Measurements from ENCODE around the gene ABCB11. TPM values are rescaled to one million over a fixed set of nuclear protein-coding genes. Genes with fewer than 3 reads are reported as not detected.

ABCB11 gene
- total RNA-seq, 1 donor from 2014 or later, result not detected

DNA sequence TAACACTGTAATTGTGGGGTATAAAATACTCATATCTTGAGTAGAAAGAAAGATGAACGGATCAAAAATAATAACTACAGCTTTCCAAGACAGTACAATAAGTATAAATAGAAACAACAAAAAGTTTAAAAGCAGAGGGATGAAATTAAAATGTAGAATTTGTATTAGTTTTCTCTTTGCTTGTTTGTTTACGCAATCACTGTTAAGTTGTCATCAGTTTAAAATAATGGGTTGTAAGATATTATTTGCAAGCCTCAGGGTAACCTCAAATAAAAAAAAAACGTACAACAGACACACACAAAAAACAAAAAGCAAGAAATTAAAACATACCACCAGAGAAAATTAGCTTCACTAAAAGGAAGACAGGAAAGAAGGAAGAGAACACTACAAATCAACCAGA is 18.0 kb upstream of the ABCB11 start:
- intact Hi-C loops (cut with DNase I), result no loop called here
- TF ChIP-seq POLR2A (IDR thresholded peaks at IDR 0.05) (no peak), CTCF (IDR thresholded peaks at IDR 0.05) (no peak), POLR2AphosphoS5 (IDR thresholded peaks at IDR 0.05; ENCODE audit: insufficient read depth in 1 of 2, low read depth in 1 of 2) (no peak)
- Histone ChIP-seq H3K36me3 (no peaks in the 10 kb centered on the region), H3K9me3 (no peaks in the 10 kb centered on the region), H3K4me1 (no peaks in the 10 kb centered on the region), H3K27me3 (no peaks in the 10 kb centered on the region), H3K27ac (no peak overlapping the region), H3K4me3 (no peak overlapping the region)
- DNase-seq (ENCODE audit: extremely low spot score in 2 of 2), result no peak

GRCh38 chr2:169047256-169048250 is 16.4 kb upstream of the ABCB11 start:
- H3K4me3 ChIP-seq, result no peak overlapping the region
- H3K4me1 ChIP-seq, result no peaks in the 10 kb centered on the region
- intact Hi-C loops (cut with DNase I), result no loop called here
- H3K9me3 ChIP-seq, result no peaks in the 10 kb centered on the region
- no peak overlapping the region for H3K27ac ChIP-seq
- TF ChIP-seq POLR2AphosphoS5 (IDR thresholded peaks at IDR 0.05; ENCODE audit: insufficient read depth in 1 of 2, low read depth in 1 of 2) (no peak), CTCF (IDR thresholded peaks at IDR 0.05) (no peak), POLR2A (IDR thresholded peaks at IDR 0.05) (no peak)
- no peaks in the 10 kb centered on the region for H3K27me3 ChIP-seq
- no peak for DNase-seq (ENCODE audit: extremely low spot score in 2 of 2)
- no peaks in the 10 kb centered on the region for H3K36me3 ChIP-seq

DNA sequence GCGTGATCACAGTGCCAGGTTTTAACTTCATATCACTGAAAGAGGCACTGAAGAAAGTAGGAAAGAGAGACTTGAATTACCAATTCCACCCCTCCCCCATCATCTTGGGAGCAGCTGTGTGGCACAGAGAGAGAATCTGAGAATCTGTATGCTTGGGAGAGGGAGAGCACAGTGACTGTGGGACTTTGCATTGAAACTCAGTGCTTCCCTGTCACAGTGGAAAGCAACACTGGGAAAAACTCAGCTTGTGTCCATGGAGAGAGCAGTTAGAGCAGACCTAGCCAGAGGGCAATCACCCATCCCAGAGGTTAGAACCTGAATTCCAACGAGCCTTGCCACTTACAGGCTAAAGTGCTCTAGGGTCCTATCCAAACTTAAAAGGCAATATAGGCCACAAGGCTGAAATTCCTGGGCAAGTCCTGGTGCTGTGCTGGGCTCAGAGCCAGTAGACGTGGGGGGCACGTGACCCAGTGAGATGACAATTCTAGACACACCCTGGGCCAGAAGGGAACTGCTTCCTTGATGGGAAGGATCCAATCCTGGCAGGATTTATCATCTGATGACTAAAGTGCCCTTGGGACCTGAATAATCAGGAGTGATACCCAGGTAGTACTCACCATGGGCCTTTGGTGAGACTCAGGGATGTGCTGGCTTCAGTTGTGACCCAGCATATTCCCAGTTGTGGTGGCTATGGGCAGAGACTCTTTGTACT is 15.5 kb upstream of the ABCB11 start:
- TF ChIP-seq POLR2A (IDR thresholded peaks at IDR 0.05), result no peak
- no peaks in the 10 kb centered on the region for H3K36me3 ChIP-seq
- intact Hi-C loops (cut with DNase I), result no loop called here
- no peaks in the 10 kb centered on the region for H3K27me3 ChIP-seq
- H3K27ac ChIP-seq, result no peak overlapping the region
- H3K4me1 ChIP-seq, result no peaks in the 10 kb centered on the region
- no peaks in the 10 kb centered on the region for H3K9me3 ChIP-seq
- no peak overlapping the region for H3K4me3 ChIP-seq
- DNase-seq (ENCODE audit: extremely low spot score in 2 of 2), result no peak

DNA sequence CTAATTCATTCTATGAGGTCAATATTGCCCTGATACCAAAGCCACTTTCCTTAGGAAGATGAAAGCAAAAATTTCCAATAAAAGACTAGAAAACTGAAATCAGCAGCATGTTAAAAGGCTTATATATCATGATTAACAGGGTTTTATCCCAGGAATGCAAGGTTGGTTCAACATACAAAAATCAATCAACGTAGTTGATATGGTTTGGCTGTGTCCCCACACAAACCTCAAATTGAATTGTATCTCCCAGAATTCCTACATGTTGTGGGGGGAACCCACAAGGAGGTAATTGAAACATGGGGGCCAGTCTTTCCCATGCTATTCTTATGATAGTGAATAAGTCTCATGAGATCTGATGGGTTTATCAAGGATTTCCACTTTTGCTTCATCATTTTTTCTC is 11.7 kb upstream of the ABCB11 start:
- H3K9me3 ChIP-seq, result no peaks in the 10 kb centered on the region
- intact Hi-C loops (cut with DNase I), result no loop called here
- TF ChIP-seq POLR2A (IDR thresholded peaks at IDR 0.05) (no peak), CTCF (IDR thresholded peaks at IDR 0.05) (no peak), POLR2AphosphoS5 (IDR thresholded peaks at IDR 0.05; ENCODE audit: insufficient read depth in 1 of 2, low read depth in 1 of 2) (no peak)
- no peaks in the 10 kb centered on the region for H3K4me1 ChIP-seq
- no peaks in the 10 kb centered on the region for H3K36me3 ChIP-seq
- no peak overlapping the region for H3K27ac ChIP-seq
- H3K27me3 ChIP-seq, result no peaks in the 10 kb centered on the region
- DNase-seq (ENCODE audit: extremely low spot score in 2 of 2), result no peak
- H3K4me3 ChIP-seq, result no peak overlapping the region

DNA sequence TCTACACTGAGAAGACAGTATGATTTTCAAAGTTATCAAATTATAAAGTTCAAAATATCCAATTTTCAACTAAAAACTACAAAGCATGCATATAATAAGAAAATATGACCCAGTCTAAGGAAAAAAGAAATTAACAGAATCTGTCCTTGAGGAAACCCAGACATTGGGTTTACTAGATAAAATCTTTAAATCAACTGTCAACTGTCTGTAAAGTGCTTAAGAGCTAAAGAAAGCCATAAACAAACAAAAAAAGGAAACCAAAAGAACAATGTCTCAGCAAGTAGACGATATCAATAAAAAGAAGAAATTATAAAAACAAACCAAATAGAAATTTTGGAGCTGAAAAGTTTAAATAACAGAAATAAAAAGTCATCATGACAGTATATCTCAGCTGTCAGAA is 10.5 kb upstream of the ABCB11 start:
- Histone ChIP-seq H3K4me1 (no peaks in the 10 kb centered on the region), H3K27me3 (no peaks in the 10 kb centered on the region), H3K4me3 (no peak overlapping the region), H3K36me3 (no peaks in the 10 kb centered on the region), H3K27ac (no peak overlapping the region), H3K9me3 (no peaks in the 10 kb centered on the region)
- intact Hi-C loops (cut with DNase I), result no loop called here
- no peak for DNase-seq (ENCODE audit: extremely low spot score in 2 of 2)
- no peak for TF ChIP-seq CTCF (IDR thresholded peaks at IDR 0.05)
- TF ChIP-seq POLR2A (IDR thresholded peaks at IDR 0.05), result no peak
- TF ChIP-seq POLR2AphosphoS5 (IDR thresholded peaks at IDR 0.05; ENCODE audit: insufficient read depth in 1 of 2, low read depth in 1 of 2), result no peak

Measured in vagina (tissue), 2 donors.